KMS-11 (cell line): Measurements from ENCODE around the gene OTOS.

Experiments used
- H2AFZ ChIP-seq: fragments of 200-600 bp; sonication (generic); 2 replicates; pipeline ENCODE4 v1.6.1; 2016; ENCODE audit warnings: antibody characterized with exemption, mixed run types, low read depth
- H3K27ac ChIP-seq: fragments of 200-600 bp; sonication (generic); 2 replicates; pipeline ENCODE4 v1.6.1; 2016; ENCODE audit warnings: mild to moderate bottlenecking, mixed run types
- H3K27me3 ChIP-seq: fragments of 200-600 bp; sonication (generic); 2 replicates; pipeline ENCODE4 v1.6.1; 2017; ENCODE audit warnings: mild to moderate bottlenecking, low read depth, mixed run types, moderate library complexity; ENCODE audit not compliant: insufficient read depth
- H3K36me3 ChIP-seq: fragments of 200-600 bp; sonication (generic); 2 replicates; pipeline ENCODE4 v1.6.1; 2017; ENCODE audit warnings: mild to moderate bottlenecking, mixed run types; ENCODE audit not compliant: insufficient read depth
- H3K4me1 ChIP-seq: fragments of 200-600 bp; sonication (generic); 2 replicates; pipeline ENCODE4 v1.6.1; 2016; ENCODE audit warnings: mild to moderate bottlenecking, low read depth, mixed run types; ENCODE audit not compliant: poor library complexity, severe bottlenecking
- H3K4me2 ChIP-seq: fragments of 200-600 bp; sonication (generic); 2 replicates; pipeline ENCODE4 v1.7.0; 2016; ENCODE audit warnings: mild to moderate bottlenecking, mixed run types
- H3K4me3 ChIP-seq: fragments of 200-600 bp; sonication (generic); IDR thresholded peaks from 2 replicates; pipeline ENCODE4 v1.6.1; 2017; ENCODE audit warnings: low read depth, low read length, mixed read lengths; ENCODE audit not compliant: insufficient read depth
- H3K79me2 ChIP-seq: fragments of 200-600 bp; sonication (generic); 2 replicates; pipeline ENCODE4 v1.6.1; 2016; ENCODE audit warnings: low read depth, mixed run types; ENCODE audit not compliant: insufficient read depth
- H3K9ac ChIP-seq: fragments of 200-600 bp; sonication (generic); 2 replicates; pipeline ENCODE4 v1.6.1; 2016; ENCODE audit warnings: mild to moderate bottlenecking, mixed run types
- H4K20me1 ChIP-seq: fragments of 200-600 bp; sonication (generic); 2 replicates; pipeline ENCODE4 v1.6.1; 2016; ENCODE audit warnings: mild to moderate bottlenecking, mixed run types; ENCODE audit not compliant: insufficient read depth
- TF ChIP-seq, protein P1 (sequence below): fragments of 200-600 bp; sonication (generic); conservative IDR thresholded peaks from 2 replicates; pipeline ENCODE4 v1.6.1; 2017; ENCODE audit warnings: low read depth, mild to moderate bottlenecking, antibody characterized with exemption, low read length, moderate library complexity, mixed read lengths

OTOS gene

DNA sequence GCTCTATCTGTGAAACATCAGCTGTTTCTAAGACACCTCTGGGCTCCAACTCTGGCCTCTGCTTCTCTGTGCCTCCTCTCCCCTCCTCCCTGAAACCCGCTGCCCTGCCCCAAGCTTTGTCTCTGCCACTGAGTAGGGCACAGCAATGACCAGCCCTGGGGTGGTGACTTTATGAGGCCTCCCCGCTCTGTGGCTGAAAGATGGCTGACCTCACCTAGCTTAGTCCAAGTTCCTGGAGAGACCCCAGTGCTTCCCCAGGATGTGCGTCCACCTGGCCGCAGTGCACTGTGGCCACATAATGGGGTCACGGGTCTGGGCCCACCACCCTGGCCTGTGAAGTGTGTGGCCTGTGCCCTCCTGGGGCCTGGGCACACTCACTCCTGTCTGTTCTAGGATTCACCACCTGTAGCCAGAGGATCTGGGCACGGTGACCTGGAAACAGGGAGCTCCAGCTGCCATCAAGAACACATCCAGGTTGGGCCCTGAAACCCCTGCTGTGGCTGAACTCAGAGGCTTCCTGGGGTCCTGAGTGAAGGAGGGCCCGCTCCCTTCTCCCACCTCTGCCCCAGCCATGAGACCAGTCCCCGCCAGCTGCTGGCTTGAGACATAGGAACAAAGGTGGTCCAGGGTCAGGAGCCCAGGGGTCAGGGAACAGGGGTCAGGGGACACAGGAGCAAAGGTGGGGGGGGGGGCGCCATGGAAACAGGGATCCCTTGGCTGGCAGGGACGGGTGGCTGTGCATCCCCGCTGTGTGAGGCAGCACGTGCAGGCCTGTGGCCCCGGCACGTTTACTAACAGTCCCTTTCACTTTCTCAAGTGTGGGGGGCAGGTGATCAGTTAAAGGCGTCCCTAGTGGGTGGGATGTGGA is 29.3 kb upstream of the OTOS start:
- no peak overlapping the region for H3K4me3 ChIP-seq
- H3K9ac ChIP-seq = no peak overlapping the region
- H3K4me1 ChIP-seq = no peaks in the 10 kb centered on the region
- no peaks in the 10 kb centered on the region for H4K20me1 ChIP-seq
- no peaks in the 10 kb centered on the region for H3K79me2 ChIP-seq
- H3K36me3 ChIP-seq = no peaks in the 10 kb centered on the region
- no peak overlapping the region for H3K4me2 ChIP-seq
- H2AFZ ChIP-seq = no peak overlapping the region
- no peaks in the 10 kb centered on the region; the same call in 1 of the 2 replicates for H3K27me3 ChIP-seq
- TF ChIP-seq, protein P1, sequence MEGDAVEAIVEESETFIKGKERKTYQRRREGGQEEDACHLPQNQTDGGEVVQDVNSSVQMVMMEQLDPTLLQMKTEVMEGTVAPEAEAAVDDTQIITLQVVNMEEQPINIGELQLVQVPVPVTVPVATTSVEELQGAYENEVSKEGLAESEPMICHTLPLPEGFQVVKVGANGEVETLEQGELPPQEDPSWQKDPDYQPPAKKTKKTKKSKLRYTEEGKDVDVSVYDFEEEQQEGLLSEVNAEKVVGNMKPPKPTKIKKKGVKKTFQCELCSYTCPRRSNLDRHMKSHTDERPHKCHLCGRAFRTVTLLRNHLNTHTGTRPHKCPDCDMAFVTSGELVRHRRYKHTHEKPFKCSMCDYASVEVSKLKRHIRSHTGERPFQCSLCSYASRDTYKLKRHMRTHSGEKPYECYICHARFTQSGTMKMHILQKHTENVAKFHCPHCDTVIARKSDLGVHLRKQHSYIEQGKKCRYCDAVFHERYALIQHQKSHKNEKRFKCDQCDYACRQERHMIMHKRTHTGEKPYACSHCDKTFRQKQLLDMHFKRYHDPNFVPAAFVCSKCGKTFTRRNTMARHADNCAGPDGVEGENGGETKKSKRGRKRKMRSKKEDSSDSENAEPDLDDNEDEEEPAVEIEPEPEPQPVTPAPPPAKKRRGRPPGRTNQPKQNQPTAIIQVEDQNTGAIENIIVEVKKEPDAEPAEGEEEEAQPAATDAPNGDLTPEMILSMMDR = no peak
- H3K27ac ChIP-seq = no peak overlapping the region

DNA sequence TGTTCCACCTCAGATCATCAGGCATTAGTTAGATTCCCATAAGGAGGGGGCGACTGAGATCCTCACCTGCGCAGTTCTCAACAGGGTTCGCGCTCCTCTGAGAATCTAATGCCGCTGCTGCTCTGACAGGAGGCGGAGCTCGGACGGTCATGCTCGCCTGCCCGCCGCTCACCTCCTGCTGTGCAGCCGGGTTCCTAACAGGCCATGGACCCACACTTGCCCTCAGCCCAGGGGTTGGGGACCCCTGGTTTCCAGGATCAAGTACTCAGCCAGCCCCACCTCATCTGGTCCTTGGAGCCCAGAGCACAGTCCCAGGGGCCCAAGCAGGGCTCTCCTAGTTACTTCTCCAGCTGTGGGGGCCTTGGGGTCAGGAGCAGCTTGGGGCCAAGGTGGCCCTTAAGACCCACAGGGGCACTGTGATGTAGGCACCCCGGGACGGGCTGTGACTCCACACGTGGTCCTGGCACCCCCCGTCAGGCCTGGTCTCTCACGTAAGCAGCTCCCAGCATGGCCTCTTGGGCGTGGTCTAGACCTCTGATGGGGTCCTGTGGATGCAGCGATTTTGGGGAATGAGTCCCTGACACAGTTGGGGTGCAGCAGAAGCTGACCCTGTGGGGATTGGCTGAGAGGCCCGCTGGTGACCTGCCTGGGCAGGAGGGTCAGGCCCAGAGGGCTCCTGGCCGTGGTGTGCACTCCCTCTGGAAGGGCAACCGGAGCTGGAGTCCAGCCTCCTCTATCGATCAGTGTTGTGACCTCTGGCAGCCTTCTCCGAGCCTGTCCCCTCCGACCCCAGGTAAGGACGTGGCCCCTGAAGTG is 28.3 kb upstream of the OTOS start:
- H3K79me2 ChIP-seq = no peaks in the 10 kb centered on the region
- no peaks in the 10 kb centered on the region for H3K4me1 ChIP-seq
- H4K20me1 ChIP-seq = no peaks in the 10 kb centered on the region
- H3K27me3 ChIP-seq = no peaks in the 10 kb centered on the region; the same call in 1 of the 2 replicates
- no peak overlapping the region for H3K27ac ChIP-seq
- TF ChIP-seq, protein P1 = no peak
- H3K4me3 ChIP-seq = no peak overlapping the region
- no peaks in the 10 kb centered on the region for H3K36me3 ChIP-seq
- H3K4me2 ChIP-seq = no peak overlapping the region
- no peak overlapping the region for H2AFZ ChIP-seq
- no peak overlapping the region for H3K9ac ChIP-seq

DNA sequence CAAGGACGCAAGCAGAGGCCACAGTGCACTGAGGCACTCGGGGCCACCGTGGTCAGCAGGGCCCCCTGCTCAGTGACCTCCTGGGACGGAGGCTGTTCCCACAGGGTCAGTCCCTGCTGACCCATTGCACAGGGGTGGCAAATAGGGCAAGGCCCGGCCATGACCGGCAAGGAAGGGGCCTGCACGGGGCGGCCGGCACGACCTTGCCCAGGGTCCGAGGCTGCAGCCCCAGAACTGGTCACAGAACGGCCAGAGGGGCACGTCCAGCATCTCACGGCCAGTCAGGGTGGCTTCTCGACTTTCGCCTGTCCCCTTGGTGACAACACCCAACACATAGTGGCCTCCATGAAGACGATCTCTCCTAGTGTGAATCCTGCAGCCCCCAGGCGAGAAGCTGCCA is 27.6 kb upstream of the OTOS start:
- Histone ChIP-seq H4K20me1 (no peaks in the 10 kb centered on the region), H3K4me1 (no peaks in the 10 kb centered on the region), H3K79me2 (no peaks in the 10 kb centered on the region), H2AFZ (no peak overlapping the region), H3K4me3 (no peak overlapping the region), H3K27me3 (no peaks in the 10 kb centered on the region; the same call in 1 of the 2 replicates), H3K36me3 (no peaks in the 10 kb centered on the region), H3K4me2 (no peak overlapping the region), H3K9ac (no peak overlapping the region), H3K27ac (no peak overlapping the region)
- TF ChIP-seq, protein P1 = no peak

DNA sequence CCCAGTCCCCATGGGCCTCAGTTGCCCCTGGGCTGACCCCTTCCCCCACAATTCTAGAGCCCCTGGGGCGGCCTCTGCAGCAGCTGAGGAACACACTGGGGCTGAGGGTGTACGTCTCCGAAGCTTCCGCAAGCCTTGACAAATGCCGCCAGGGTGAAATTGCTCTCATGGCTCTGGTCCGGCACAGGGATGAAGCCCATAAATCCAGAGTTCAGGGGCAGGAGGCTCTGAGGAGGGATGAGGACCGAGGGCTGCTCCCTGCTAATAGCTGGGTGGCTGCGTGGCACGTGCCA is 27.1 kb upstream of the OTOS start:
- no peak overlapping the region for H3K27ac ChIP-seq
- H3K27me3 ChIP-seq = no peaks in the 10 kb centered on the region; the same call in 1 of the 2 replicates
- H3K4me3 ChIP-seq = no peak overlapping the region
- no peak overlapping the region for H3K4me2 ChIP-seq
- no peaks in the 10 kb centered on the region for H3K36me3 ChIP-seq
- TF ChIP-seq, protein P1 = no peak
- H3K4me1 ChIP-seq = no peaks in the 10 kb centered on the region
- no peaks in the 10 kb centered on the region for H3K79me2 ChIP-seq
- H3K9ac ChIP-seq = no peak overlapping the region
- H4K20me1 ChIP-seq = no peaks in the 10 kb centered on the region
- H2AFZ ChIP-seq = no peak overlapping the region
